ENCODE results near the gene TMEM203.

DNA sequence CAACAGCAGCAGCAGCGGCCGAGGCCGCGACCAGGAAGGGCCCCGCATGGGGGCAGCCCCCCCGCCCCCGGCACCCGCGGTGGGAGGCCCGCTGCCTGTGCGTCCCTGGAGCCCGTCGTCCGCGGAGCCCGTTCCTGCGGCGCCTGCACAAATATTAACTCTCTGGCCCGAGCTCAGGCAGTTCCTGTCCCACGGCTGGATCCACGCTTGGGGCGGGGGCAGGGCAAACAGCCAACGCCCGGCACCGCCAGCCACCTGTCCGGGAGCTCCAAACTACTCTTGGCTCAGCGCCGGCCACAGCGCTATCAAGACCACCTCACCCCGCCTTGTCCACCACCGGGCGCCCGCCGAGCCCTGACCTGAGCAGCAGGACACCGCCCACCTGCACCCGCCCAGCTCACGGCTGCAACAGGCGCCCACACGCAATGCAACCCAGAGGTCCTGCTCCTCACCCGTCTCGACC is 35.5 kb downstream of the TMEM203 start, which contains the start of gene LRRC26:
- TF ChIP-seq, protein P1, sequence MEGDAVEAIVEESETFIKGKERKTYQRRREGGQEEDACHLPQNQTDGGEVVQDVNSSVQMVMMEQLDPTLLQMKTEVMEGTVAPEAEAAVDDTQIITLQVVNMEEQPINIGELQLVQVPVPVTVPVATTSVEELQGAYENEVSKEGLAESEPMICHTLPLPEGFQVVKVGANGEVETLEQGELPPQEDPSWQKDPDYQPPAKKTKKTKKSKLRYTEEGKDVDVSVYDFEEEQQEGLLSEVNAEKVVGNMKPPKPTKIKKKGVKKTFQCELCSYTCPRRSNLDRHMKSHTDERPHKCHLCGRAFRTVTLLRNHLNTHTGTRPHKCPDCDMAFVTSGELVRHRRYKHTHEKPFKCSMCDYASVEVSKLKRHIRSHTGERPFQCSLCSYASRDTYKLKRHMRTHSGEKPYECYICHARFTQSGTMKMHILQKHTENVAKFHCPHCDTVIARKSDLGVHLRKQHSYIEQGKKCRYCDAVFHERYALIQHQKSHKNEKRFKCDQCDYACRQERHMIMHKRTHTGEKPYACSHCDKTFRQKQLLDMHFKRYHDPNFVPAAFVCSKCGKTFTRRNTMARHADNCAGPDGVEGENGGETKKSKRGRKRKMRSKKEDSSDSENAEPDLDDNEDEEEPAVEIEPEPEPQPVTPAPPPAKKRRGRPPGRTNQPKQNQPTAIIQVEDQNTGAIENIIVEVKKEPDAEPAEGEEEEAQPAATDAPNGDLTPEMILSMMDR (conservative IDR thresholded peaks at IDR 0.05; ENCODE audit: low read depth, low read length) = no peak
- TF ChIP-seq EZH2phosphoT487 (IDR thresholded peaks at IDR 0.05; ENCODE audit: borderline replicate concordance, low read length) = no peak

Data from PC-3 (cell line).